Pulmonary artery endothelial cell (primary cell): ENCODE results near the gene BMP10. TPM values are rescaled to one million over a fixed set of nuclear protein-coding genes. Genes with fewer than 3 reads are reported as not detected.

Experiments used
- DNase-seq: peaks from one replicate; pipeline ENCODE4 v3.0.0-alpha.2; 2011; ENCODE audit warnings: low read depth, low spot score
- total RNA-seq: library from RNA; depleted of rRNA; stranded (reverse); fragments of >200 nt; gene quantifications from 2 replicates; pipeline ENCODE4 v1.2.3, GENCODE V29; 2014

Gene BMP10
- total RNA-seq, 1 donor from 2014 or later, result not detected

- DNase-seq, result no peak
Measured at GRCh38 chr2:68822207-68822872, 48.9 kb downstream of the BMP10 start.

- no peak for DNase-seq
Measured at GRCh38 chr2:68819556-68819955, 51.6 kb downstream of the BMP10 start.

- DNase-seq, result no peak
Measured at GRCh38 chr2:68817306-68817705, 53.9 kb downstream of the BMP10 start.

Other genes with a start within 250 kb of the BMP10 start
- gene PROKR1, start 227.8 kb downstream of the BMP10 start, total RNA-seq, result not detected in 2 replicates
- gene ARHGAP25, start 136.6 kb downstream of the BMP10 start, total RNA-seq, result 1.5 and 1.7 TPM in 2 replicates
- not detected in 2 replicates for gene GKN2, start 81.5 kb upstream of the BMP10 start, total RNA-seq
- not detected in 2 replicates for gene GKN1, start 103.2 kb upstream of the BMP10 start, total RNA-seq
- gene ANTXR1, start 141.8 kb upstream of the BMP10 start, total RNA-seq, result 8.8 and 10.1 TPM in 2 replicates